ACC112 (cell line): ENCODE data around the gene KLK8.

Experiments used
- H2AFZ ChIP-seq: fragments of 200-600 bp; sonication (generic); one replicate; pipeline ENCODE4 v1.6.0; 2017; ENCODE audit warnings: antibody characterized with exemption, low read length; ENCODE audit not compliant: unreplicated experiment
- H3K27ac ChIP-seq: fragments of 200-600 bp; sonication (generic); 2 replicates; pipeline ENCODE4 v1.5.1; 2014; ENCODE audit warnings: low read depth, mild to moderate bottlenecking, antibody characterized with exemption, low read length, moderate library complexity
- H3K27me3 ChIP-seq: fragments of 200-600 bp; sonication (generic); 2 replicates; pipeline ENCODE4 v1.6.1; 2014; ENCODE audit warnings: mild to moderate bottlenecking, antibody characterized with exemption, low read length, moderate library complexity, mixed read lengths; ENCODE audit not compliant: insufficient read depth
- H3K36me3 ChIP-seq: fragments of 200-600 bp; sonication (generic); 2 replicates; pipeline ENCODE4 v1.6.1; 2016; ENCODE audit warnings: mild to moderate bottlenecking, antibody characterized with exemption, low read length, moderate library complexity, mixed read lengths; ENCODE audit not compliant: insufficient read depth
- H3K4me1 ChIP-seq: fragments of 200-600 bp; sonication (generic); one replicate; pipeline ENCODE4 v1.6.1; 2016; ENCODE audit warnings: low read length, mixed read lengths; ENCODE audit not compliant: insufficient read depth, unreplicated experiment, control insufficient read depth
- H3K4me3 ChIP-seq: fragments of 200-600 bp; sonication (generic); 2 replicates; pipeline ENCODE4 v1.5.1; 2014; ENCODE audit warnings: mild to moderate bottlenecking, low read depth, low read length
- H3K79me2 ChIP-seq: fragments of 200-600 bp; sonication (generic); one replicate; pipeline ENCODE4 v1.6.0; 2016; ENCODE audit warnings: low read length; ENCODE audit not compliant: control insufficient read depth, unreplicated experiment, insufficient read depth

The KLK8 gene

GRCh38 chr19:50949861-50950260, 51.5 kb downstream of the KLK8 start:
- no peaks in the 10 kb centered on the region for H3K36me3 ChIP-seq
- H3K4me3 ChIP-seq, result no peak overlapping the region
- H3K4me1 ChIP-seq, result no peaks in the 10 kb centered on the region
- H2AFZ ChIP-seq, result no peak overlapping the region
- no peak overlapping the region for H3K27ac ChIP-seq
- H3K79me2 ChIP-seq, result no peaks in the 10 kb centered on the region
- peaks cover 17% of the 10 kb centered on the region; the same call in 1 of the 2 replicates for H3K27me3 ChIP-seq

- H3K4me1 ChIP-seq, result no peaks in the 10 kb centered on the region
- no peak overlapping the region for H3K27ac ChIP-seq
- no peaks in the 10 kb centered on the region for H3K79me2 ChIP-seq
- H3K4me3 ChIP-seq, result no peak overlapping the region
- H3K27me3 ChIP-seq, result 0 out of 2 replicates have a peak, but pooled peaks cover 13% of the 10 kb centered on the region
- no peak overlapping the region for H2AFZ ChIP-seq
- no peaks in the 10 kb centered on the region for H3K36me3 ChIP-seq
Observed at GRCh38 chr19:50947123-50947522, 54.3 kb downstream of the KLK8 start.
